Prostate gland (tissue), 2 donors: ENCODE results near the gene CLCA4.
A peak's percentile ranks its signal among the peaks of the same experiment; 100 is the strongest.

Experiments
- CTCF ChIP-seq, 4 experiments: fragments of 200-600 bp in 2 of 4; fragments of 450-650 bp in 2 of 4; sonication (generic) in 2 of 4; IDR thresholded peaks; 1 replicate in 3 of 4; 2 replicates in 1 of 4; pipeline ENCODE4 v1.5.1; 2016 to 2019; ENCODE audit warnings: antibody characterized with exemption in 4 of 4, mild to moderate bottlenecking in 2 of 4, moderate library complexity in 2 of 4
- POLR2A ChIP-seq: fragments of 450-650 bp; IDR thresholded peaks from one replicate; pipeline ENCODE4 v1.6.1; 2016; ENCODE audit warnings: antibody characterized with exemption, mild to moderate bottlenecking
- POLR2AphosphoS5 ChIP-seq: sonication (generic); formaldehyde crosslinking; IDR thresholded peaks from one replicate; pipeline ENCODE4 v1.6.1; 2017; ENCODE audit warnings: antibody characterized with exemption

- TF ChIP-seq CTCF (IDR thresholded peaks at IDR 0.05) (no peak), POLR2AphosphoS5 (peak; percentile 92), POLR2A (no peak)
Measured at GRCh38 chr1:86504895-86505563, 41.8 kb upstream of the CLCA4 start.
